NK-92 (cell line): Measurements from ENCODE around the gene CDKL5.
"Not testable (repeated sequence)": the region's sequence is repeated elsewhere in the genome, so short reads cannot be mapped to it uniquely, and the experiment has no call there.

Experiments
- DNase-seq: peaks from one replicate; lab custom pipeline; 2025; ENCODE audit not compliant: unreplicated experiment; lab: John Stamatoyannopoulos, UW

Gene CDKL5

DNA sequence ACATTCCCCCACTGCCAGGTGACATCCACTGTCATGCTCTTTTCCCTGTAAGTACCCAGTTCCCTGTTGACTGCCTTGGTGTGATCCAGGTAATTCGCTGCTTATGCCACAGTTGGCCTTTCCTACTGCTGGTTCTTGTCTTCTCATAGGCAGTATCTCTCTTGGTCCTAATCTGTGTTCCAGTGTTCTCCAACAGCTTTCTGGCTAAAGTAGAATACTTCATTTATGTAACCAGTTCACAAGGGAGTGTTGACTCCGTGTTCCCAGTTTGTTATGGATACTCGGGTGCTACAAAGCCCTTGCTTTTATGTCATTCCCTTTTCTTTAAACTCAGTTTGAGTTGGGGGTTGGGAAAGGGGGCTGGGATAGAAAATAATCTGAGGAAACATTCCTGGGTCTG, 148.1 kb downstream of the CDKL5 start:
- DNase-seq = no peak

DNA sequence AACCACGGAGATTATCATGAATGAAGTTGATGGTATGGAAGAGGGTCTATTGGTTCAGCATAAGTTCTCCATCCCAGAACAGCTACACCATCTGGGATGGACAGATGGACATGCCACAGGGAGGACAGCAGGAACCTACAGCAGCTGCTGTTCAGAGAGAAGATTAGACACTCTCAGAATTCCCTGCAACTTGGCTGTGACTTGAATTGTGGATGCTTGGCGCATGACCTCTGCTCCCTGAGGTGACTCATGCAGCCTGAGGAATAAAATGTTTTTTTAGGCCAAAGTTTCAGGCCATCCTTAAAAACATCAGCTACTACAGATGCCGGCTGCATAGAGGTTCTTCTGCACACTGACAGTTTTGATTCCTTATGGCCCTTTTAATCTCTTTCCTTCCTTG, 149.2 kb downstream of the CDKL5 start:
- DNase-seq = no peak

DNA sequence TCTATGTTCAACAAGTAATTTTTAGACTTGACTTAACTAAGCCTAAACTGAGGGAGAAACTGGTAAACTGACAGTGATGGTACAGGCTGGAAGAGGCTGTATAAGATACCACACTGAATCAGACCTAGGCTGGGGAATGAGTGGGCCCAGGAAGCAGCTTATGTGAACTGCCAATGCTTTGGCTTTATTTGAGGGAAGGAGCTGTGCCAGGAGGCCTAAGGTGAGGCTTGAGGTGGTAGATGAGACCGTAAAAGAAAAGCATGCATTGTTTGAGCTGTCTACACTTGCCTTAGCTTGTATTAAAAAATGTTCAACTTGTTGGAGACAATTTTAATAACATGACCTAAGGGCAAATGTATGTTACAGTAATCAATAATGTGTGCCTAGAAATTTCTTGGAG, 150.3 kb downstream of the CDKL5 start:
- DNase-seq = no peak

DNA sequence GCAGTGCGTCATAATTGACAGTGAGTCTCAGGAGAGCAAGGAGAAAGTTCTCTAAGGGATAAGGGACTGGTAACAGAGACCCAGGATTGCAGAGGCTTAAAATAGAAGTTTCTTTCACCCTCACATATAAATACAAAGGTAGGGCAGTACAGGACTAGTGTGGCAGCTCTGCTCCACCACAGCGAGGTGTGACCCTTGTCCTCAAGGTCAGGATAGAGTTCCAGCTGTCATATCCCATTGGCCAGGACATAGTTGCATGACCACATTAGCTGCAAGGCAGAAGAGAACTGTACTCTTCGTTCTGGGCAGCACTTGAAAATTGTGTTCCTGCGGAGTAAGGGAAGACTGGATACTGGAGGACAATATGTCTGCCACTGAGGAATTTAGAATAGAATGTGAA, 152.0 kb downstream of the CDKL5 start:
- DNase-seq = no peak

DNA sequence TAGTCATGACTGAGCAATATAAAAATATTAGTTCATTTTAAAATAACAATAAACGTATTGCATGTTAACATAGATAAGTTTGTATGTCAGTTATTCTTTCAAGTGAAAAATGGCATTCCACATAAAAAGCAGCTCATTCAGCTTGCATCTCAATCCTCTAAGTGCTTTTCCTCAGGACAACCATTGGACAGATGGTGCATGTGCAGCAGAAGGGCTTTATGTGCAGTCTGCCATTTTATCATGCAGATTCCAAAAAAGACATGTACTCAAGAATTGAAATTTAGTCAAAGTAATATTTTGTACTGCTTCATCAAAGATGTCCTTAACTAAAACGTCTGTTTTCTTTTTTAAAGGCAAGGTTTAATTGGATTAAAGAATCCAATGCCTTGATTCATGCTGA, 153.1 kb downstream of the CDKL5 start:
- no peak for DNase-seq

DNA sequence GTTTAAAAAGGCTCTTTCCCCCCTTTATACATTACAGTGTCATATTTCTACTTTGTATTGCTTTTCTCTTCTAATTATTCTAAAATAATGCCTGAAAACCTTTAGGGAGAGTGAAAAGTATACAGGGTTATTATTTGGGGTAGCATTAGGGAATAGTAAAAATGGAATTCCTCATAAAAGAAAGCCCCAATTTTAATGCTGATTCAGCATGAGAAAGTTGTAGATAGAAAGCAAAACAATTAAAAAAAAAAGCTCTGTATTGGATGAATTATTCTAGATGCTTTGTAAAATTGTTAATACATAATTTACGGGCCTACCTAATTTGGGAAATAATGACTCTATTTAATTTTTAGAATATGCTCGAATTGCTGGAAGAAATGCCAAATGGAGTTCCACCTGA, 154.1 kb downstream of the CDKL5 start:
- no peak for DNase-seq

DNA sequence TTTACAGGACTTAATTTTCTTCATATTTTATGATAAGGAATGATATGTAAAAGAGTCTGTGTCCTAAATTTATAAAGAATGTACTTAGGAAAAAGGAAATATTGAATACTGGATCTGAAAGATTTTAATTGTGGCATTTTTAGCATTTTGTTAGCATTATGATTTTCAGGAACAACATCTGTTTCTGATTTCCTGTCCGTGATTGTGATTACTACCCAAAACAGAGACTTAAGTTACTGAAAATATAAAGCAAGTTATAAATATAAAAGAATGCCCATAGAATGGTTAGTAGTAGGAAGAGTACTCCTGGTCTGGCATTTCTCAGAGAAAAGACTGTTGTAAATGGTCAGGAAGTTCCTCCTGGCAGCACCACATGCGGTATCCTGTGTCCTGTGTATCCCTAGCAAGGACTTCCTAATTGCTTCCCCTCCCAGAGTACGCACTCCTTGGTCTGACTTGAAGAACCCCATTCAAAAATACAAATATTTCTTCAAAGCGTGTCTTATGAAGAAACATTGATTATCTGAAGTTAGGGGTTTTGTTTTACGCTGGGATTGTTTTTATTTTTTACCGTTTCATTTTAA, 157.6 kb downstream of the CDKL5 start:
- no peak for DNase-seq

DNA sequence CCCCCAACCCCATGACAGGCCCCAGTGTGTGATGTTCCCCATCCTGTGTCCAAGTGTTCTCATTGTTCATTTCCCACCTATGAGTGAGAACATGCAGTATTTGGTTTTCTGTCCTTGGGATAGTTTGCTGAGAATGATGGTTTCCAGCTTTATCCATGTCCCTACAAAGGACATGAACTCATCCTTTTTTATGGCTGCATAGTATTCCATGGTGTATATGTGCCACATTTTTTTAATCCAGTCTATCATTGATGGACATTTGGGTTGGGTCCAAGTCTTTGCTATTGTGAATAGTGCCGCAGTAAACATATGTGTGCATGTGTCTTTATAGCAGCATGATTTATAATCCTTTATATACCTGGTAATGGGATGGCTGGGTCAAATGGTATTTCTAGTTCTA, 163.9 kb downstream of the CDKL5 start:
- DNase-seq = not testable (repeated sequence)

DNA sequence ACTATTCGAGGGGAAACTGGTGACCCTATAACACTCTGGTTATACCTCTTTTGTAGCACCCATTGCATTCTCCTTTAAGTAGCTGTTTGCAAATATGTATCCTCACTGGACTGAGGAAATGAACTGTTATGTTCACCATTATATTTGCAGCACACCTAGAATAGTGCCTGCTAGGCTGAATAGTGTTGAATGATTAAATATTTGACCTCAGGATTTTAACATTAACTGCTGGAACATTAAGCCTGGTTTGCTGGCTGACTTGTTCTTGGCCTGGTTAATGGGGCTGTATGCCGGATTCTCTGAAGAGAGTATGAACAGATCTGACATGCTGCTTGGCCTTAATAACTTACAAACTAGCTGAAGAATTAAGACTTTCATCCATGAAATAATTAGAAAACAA, 166.4 kb downstream of the CDKL5 start:
- no peak for DNase-seq

DNA sequence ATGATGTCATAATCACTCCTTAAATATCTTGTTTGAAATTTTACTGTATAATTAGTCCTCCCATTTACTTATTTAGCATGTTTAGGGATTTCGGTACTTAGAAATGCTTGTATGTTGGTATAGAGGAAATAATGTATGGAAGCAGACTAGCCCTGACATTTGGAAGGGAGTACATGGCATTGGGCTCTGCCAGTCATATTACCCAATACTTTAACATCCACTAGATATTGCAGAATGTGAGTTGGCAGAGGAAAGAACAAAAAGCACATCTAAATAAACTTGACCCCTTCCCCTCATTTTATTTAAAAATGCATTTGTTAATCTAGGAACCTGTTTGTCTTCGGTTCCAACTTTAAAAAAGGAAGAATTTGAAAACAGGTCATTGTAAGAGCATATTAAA, 168.7 kb downstream of the CDKL5 start:
- no peak for DNase-seq

DNA sequence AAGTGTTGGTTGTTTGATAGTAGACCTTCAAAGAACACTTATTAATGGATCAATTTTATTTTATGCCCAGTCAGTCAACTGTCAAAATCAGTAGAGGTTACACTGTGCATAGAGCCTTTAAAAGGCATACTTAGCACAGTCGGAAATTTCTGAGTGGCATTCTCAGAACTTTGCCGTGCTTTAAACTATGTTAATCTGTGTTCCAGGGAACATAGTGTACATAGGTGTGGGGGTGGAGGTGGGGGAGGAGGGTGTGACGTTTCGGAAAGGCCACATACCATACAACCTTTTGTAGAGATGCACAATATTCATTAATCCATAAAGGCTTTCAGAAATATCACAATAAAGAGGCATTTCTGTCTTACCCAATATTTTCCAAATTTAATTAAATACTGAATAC, 170.7 kb downstream of the CDKL5 start:
- DNase-seq = no peak

DNA sequence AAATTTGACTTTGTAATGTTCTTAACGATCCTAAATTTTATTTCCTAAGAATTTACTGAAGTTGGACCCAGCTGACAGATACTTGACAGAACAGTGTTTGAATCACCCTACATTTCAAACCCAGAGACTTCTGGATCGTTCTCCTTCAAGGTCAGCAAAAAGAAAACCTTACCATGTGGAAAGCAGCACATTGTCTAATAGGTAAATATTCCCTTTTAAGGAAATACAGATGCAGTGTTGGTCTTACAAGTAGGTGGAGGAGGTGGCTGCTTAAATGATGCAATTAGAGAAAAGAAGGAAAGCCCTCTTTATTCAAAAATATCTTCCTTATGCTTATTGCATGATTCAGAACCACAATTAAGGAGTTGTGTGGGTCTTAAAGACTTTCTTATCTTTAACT, 173.0 kb downstream of the CDKL5 start:
- no peak for DNase-seq

DNA sequence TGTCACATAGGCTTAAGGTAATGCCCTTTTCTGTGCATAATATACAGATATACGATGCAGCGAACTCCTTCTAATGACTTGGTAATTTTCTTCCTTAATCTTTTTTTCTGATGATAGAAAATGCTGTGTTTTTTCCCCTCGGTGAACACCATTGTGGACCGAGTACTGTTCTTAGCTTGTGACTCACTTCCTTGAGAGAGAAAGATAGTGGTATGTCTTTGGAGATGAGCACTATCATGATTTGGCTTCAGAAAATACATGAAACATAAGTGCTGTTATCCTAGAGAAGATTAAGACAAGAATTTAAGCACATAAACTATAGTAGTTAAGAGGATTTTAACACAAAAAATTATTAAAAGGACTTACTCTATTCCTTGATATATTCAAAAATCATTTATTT, 182.6 kb downstream of the CDKL5 start:
- DNase-seq = no peak

DNA sequence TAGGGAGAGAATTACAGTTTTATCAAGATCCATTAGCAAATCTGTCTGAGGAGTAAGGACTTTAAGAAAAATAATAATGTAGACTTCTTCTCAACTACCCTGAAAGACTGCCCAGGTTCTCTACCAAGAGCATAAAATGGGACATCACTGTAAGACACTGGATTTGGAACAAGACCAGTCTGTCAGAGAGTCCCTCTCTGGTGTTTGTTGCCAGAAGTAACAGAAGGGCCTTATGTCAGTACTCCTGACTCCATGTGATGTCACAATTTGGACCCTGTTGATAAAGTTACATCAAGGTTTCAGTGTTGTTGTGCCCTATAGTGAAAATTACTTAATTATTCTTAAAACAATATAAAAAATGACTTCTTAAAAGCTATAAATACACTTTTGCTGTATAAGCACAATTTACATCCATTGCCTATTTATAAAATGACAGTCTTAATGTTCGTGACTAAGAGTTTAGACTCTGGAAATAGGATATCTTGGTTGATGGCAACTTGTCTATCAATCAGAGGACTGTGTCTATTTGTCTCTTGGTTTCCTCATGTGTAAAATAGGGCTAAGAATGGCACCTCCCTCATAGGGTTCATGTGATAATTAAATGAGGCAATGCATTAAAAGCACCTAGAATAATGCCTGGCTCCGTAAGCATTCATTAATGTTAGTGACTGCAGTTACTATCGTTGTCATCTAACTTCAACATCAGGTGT, 188.7 kb downstream of the CDKL5 start:
- no peak for DNase-seq

DNA sequence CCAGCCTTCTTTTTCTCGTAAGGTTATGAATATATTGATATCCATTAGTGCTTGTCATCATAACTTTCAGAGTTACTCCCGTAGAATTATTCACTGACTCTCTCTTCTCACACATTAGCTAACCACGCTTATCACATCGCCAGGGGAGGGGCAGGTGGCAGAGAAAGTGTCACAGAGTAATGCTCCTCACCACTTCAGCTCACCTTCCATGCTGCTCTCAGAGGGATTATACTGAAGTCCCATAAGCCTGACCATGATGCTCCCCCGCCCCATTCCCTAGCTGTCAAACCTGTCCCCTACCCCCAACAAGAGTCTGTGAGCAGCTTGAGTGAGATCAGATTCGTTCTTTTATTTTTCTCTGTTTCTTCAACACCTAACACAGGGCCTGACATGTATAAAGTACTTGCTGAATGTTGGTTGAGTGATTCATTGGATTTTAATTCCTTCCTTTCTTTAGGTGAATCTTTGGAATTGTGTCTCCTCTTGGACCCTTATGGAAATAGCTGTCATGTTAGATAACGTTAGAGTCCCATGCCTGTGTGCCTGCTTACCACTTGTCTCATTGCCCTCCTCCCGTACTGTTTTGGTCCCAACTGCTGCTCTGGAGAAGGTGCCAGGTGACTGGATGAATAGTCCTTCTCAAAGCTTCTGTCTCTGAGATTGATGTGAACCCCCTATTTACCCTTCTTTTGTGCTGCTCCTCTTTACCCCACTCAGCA, 191.4 kb downstream of the CDKL5 start:
- no peak for DNase-seq

DNA sequence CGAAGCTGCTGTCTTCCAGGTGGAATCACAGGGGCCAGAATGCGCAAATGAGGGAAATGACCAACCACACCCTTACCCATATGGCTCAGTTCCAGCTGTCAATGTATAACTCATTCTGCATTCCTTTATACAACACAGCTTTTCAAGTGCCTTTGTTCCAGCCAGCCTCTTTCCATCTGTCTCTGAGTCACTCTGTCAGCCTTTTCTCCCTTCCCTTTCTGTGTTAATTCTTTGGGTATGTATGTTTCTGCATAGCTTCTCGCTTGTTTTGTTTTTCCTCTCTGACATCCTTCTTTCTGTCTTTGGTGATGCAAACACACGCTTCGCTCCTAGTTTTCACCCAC, 192.0 kb downstream of the CDKL5 start:
- no peak for DNase-seq

DNA sequence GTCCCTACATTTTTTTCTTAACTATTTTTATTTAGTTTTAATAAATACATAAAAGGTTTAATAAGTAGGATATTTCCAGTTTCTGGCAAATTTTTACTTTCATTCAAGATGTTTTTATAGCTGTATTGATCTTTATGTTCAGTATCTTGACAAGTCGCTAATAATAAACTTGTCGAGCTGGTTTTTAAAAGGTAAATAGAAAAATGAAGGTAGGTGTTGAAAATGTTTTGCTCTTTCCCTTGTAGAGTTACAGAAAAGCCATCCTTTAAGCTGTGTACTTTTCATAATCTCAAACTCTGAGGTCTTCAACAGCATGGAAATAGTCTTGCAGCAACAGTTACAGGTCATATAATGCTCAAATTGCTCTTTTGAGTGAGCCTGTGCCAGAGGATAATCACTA, 193.9 kb downstream of the CDKL5 start:
- DNase-seq = no peak

DNA sequence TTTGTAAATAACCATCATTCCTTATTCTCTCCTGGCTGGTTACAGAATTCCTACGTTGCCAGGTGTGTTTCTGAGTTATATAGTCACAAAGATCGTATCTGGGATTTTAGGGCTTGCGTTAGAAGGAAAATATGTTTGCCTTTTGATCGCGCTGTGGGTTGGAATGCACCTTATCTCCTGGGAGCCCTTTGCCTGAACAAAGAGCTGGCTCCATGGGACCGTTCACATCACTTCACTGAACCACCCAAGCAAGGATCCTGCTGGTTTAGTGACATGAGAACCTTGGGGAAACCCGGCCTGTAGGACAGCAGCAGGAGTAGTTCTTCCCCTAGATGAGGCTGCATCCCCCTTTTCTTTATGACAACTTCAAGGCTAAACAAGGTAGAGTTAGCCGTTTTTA, 194.9 kb downstream of the CDKL5 start:
- DNase-seq = no peak

DNA sequence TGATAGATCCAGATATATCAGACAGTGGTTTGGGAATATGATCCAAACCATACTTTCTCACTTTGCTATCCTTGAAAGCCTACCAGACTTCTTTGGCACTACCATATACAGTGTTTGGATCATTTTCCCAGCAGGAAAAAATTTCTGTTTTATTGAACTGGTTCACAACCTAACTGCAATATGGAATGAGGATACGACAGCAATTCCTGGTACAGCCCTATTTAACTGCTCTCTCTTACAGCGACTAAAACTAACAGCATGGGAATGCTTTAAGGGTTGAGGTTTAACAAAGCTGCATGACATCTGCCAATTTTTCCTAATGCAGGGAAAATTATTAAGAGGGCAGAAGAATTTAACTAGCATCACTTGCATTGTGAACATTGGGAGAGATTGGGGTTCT, 199.2 kb downstream of the CDKL5 start:
- DNase-seq = no peak

DNA sequence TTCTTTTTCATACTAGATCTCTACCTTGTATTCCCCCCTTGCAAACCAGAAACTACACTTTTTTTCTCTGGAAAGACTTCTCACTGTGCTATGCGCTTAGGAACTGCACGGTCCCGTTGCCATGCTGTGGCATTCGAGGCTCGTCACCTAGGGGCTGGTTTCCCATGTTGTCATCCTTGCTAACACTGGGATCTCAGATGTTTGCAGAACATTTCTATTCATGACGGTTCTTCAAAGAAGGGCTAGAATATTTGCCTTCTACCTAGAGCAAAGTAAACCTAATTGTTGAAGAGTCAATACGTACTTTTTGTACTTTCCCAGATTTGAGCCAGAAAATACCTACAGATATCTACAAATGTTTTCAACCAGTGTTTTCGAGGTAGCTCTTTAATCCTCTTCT, 205.5 kb downstream of the CDKL5 start:
- DNase-seq = no peak

DNA sequence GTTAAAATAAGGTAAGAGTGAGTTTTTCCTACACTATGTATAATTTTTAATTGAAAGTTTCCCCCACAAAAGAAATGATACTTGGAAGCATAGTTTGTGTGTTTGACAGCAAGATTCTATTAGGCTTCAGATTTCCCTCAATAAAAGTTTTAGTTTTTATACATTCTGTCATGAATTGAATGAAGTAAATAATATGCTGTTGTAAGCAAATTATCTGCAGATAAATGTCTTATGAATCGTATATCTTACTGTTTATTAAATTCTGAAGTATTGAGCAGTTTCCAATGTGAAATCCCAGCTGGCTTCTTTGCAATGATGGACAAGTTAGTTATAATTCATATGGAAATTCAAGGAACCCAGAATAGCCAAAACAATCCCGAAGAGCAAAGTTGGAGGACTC, 213.0 kb downstream of the CDKL5 start:
- DNase-seq = no peak

DNA sequence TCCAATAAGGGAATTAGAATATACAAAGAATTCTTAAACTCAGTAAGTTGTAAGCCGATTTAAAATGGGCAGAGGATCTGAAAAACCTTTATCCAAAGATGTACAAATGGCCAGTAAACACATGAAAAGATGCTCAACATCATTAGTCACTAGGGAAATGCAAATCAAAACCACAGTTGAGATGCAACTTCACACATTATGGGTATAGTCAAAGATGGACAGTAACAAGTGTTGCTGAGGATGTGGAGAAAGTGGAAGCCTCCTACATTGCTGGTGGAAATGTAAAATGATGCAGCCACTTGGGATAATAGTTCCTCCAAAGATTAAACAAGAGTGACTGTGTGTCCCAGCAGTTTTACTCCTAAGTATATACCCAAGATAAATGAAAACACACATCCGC, 213.9 kb downstream of the CDKL5 start:
- no peak for DNase-seq

DNA sequence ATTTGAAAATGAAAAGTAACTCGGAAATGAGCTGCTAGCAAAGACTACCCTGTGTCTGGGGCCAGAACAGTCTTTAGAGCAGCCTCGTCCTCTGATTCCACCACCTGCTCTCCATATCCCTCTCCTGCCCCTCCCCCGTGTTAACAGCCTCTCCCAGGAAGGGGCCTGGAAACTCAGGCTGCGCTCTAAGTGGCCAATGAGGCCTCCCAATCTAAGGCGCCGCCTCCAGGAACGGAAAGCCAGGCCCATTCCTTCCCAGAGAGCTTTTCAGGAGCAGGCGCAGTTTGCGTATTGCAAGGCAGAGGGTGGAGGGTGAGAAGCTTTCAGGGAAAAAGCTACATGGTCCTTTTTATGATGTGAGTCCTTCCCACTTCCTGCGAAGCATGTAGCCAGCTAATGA, 215.3 kb downstream of the CDKL5 start:
- DNase-seq = no peak
